Effector CD4-positive, alpha-beta T cell (primary cell): Measurements from ENCODE around the gene PIGP.
"Not testable (repeated sequence)": the region's sequence is repeated elsewhere in the genome, so short reads cannot be mapped to it uniquely, and the experiment has no call there.

Experiments
- DNase-seq: peaks from one replicate; pipeline ENCODE4 v3.0.0-alpha.2; 2020

Gene PIGP

DNA sequence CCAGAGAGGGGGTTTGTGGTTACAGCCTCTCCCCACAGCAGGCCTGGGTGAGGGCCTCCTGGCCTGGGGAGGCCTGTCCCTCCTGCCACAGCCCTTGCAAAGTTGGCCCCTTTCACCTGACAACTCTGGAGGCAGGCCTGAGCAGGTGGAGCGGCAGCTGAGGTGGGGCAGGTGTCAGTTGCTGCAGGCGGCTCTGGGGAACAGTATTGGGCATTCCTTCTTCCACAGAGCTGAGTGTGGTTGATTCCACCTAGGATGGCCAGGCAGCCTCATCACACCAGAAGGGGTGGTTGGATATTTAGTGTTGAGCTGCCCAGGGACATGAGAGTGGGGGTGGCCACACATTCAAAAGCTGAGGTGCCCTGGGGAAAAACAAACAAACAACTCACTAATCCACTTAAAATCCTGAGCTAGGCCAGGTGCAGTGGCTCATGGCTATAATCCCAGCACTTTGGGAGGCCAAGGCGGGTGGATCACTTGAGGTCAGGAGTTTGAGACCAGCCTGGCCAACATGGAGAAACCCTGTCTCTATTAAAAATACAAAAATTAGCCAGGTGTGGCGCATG lies 31.1 kb downstream of the PIGP start:
- DNase-seq, result no peak

DNA sequence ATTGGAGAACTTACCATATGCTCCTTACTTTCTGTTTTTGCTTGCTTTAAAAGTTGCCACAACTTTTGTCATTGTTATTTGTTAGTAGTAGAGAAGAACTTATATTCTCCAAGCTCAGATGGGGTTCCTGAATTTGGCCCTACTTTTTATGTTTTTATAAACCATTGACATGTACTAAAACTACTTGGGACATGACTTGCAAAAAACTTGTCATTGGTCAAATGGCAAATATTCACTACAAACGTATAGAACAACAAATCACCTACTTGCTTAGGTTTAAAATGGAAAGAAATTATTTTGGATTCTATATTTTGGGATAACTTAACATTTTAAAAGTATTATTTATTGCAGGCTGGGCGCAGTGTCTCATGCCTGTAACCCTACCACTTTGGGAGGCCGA lies 32.7 kb downstream of the PIGP start:
- DNase-seq, result no peak

DNA sequence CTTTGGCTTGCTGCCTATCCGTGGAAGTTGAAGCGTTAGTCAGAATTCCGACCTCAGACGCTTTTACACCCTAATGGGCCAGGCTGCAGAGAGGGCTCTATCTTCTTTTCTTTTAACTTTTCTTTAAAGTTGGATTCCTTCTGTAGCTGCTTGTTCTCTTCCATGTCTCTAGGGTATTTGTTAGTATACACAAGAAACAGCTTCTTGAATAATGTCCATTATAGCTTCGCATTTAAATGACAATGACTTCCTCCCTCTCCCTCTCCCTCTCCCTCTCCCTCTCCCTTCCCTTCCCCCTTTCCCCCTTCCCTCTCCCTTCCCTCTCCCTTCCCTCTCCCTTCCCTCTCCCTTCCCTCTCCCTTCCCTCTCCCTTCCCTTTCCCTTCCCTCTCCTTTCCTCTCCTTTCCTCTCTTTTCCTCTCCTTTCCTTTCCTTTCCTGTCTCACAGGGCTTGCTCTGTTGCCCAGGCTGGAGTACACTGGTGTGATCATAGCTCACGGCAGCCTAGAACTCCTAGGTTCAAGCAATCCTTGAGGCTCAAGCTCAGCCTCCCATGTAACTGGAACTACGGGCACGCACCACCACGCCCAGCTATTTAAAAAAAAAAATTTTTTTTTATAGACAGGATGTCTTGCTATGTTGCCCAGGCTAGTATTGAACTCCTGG lies 33.3 kb downstream of the PIGP start:
- no peak for DNase-seq

DNA sequence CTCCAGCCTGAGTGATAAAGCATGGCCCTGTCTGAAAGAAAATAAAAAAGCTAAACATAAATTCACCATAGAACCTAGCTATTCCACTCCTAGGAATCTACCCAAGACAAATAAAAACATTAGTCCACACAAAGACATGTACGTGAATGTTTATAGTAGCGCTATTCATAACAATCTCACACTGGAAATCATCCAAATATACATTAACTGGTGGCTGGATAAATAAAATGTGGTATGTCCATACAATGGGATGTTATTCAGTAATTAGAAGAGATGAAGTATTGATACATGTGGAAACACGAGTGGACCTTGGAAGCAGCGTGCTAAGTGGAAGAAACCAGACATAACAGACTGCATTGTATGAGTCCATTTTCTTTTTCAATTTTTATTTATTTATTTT lies 36.7 kb downstream of the PIGP start:
- no peak for DNase-seq

DNA sequence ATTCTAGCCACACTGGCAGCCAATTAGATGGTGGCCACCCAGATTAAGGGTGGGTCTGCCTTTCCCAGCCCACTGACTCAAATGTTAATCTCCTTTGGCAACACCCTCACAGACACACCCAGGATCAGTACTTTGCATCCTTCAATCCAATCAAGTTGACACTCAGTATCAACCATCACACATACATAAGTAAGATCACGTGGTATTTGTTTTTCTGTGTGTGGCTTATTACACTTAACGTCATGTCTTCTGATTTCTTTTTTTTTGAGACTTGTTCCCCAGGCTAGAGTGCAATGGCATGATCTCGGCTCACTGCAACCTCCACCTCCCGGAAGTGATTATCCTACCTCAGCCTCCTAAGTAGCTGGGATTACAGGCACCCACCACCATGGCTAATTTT lies 38.5 kb downstream of the PIGP start:
- DNase-seq, result not testable (repeated sequence)

DNA sequence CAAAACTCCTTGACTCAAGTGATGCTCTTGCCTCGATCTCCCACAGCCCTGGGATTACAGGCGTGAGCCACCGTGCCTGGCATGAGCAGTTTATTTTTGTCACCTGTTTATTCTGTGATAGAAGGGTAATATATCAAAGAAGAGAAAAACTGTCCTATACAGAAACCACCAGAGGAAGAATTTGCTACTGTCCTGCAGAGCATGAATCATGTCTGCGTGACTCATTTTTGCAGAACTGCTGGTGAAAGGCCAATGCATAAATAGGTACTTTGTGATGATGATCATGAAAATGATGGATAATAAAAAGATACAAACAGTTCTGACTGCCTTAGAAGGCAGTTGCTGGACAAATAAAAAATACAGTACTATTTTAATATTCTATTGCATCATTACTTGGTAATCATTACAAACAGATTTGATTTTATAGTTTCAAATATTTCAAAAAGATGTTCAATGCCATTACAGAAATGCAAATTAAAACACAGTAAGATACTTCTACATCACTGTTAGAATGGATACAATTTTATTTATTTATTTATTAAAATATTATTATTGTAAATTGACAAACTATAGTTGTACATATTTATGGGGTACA lies 39.9 kb downstream of the PIGP start:
- DNase-seq, result no peak

DNA sequence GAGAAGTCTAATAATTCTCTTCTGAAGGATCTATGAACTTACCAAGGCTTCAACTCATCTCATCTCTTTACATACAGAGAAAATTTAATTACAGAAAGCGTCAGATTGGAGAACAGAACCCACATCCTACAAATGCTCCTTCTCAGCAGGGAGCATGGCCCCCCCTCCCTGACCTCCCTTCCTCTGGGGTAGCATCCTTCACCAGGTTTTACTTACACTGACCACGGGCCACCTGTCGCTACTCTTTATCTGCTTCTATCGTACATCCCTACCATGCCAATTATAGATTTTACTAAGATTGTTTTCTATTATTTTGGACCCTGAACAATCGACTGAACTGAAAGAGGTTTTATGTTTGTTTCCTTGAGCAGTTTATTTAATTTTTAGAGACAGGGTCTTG lies 40.6 kb downstream of the PIGP start:
- no peak for DNase-seq

DNA sequence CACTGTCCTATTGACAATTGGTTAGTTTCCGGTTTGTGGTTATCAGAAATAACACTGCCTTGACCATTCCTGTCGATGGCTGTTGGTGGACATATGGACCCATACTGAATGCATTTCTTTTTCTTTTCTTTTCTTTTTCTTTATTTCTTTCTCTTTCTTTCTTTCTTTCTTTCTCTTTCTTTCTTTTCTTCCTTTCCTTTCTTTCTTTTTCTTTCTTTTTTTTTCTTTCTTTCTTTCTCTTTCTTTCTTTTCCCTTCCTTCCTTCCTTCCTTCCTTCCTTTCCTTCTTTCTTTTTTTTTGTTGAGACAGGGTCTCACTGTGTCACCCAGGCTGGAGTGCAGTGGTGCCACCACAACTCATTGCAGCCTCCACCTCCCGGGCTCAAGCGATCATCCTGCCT lies 42.0 kb downstream of the PIGP start:
- no peak for DNase-seq

DNA sequence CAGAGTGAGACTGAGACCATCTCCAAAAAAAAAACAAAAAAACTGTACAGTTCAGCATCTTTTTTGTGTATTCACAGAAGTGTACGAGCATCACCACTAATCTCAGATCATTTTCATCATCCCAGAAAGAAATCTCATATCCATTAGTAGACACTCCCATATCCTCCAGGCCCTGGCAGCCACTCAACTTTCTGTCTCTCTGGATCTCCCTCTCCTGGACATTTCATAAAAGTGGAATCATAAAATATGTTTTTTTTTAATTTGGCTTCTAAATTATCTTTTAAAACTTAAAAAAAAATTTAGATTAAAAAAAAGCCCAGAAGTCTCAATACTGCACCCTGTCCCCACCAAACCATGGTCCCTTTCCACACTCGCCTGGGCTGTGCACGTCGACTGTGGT lies 44.3 kb downstream of the PIGP start:
- DNase-seq, result no peak

DNA sequence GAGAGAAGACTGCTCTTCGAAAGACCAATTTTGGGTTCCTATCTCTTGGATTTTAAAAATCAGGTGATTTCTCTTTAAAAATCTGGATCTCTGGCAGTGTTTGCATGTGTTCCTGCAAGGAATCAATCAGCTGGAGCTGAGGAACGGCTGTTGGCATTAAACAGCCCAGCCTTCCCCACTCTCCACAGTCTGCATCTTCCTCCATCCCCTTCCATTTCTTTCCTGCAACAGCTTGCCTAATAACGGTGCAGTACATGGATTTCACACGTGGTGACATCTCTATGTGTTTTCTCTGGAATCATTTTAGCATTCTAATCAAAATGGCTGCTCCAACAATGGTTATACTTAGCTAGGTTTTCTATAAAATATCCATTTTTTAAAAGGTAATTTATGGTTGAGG lies 46.4 kb downstream of the PIGP start:
- DNase-seq, result no peak

DNA sequence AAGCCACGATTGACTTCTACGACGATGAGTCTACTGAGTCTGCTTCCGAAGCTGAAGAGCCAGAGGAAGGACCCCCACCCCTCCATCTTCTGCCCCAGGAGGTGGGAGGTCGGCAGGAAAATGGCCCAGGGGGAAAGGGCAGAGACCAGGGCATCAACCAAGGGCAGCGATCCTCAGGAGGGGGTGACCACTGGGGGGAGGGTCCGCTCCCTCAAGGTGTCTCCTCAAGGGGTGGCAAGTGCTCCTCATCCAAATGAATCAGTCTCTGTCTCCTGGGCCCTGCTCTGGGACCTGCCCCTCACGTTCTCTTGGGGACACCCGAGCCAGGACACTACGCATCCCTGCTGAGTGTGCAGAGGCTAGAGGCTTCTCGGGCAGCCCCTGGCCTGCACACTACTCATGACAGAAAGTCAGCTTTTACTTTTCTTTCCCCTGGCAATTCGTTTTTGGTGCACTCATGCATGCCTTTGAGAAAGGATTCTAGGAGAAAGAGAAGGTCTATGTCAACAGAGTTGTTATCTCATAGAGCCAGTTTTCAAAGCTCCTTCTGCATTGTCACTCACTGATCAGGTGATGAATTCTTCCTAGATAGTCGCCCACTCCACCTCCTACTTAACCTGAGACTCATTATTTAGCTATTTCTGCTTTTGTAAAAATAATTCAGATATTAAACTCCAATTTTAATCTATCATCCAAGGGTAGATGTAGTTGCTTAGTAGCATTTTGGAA lies 54.8 kb downstream of the PIGP start:
- DNase-seq, result no peak
